Peyer's patch (tissue), 4 donors: ENCODE measurements around the gene KIF1A. TPM values are rescaled to one million over a fixed set of nuclear protein-coding genes. Genes with fewer than 3 reads are reported as not detected.

Experiments
- DNase-seq, 3 donors: peaks; one replicate each; pipeline ENCODE4 v3.0.0-alpha.2; 2017 to 2019
- H3K27ac ChIP-seq, 4 donors: fragments of 200-600 bp; sonication (generic); one replicate each; pipeline ENCODE4 v1.5.1; 2016 to 2019
- H3K27me3 ChIP-seq, 2 donors: fragments of 200-600 bp; sonication (generic); one replicate each; pipeline ENCODE4 v1.5.1; 2019
- H3K36me3 ChIP-seq, 3 donors: fragments of 200-600 bp; sonication (generic); one replicate each; pipeline ENCODE4 v1.5.1; 2016 to 2019
- H3K4me1 ChIP-seq, 4 donors: fragments of 200-600 bp; sonication (generic); one replicate each; pipeline ENCODE4 v1.5.1; 2016 to 2019
- H3K4me3 ChIP-seq, 4 donors: fragments of 200-600 bp; sonication (generic); 1 replicate in 3 of 4; 2 replicates in 1 of 4; pipeline ENCODE4 v1.5.1; 2016 to 2019; ENCODE audit warnings: mild to moderate bottlenecking in 1 of 4
- H3K9me3 ChIP-seq, 4 donors: fragments of 200-600 bp; sonication (generic); one replicate each; pipeline ENCODE4 v1.5.1; 2016 to 2019; ENCODE audit warnings: mild to moderate bottlenecking in 1 of 4
- POLR2A ChIP-seq, 2 donors: fragments of 450-650 bp; IDR thresholded peaks; one replicate each; pipeline ENCODE4 v1.5.1; 2017; ENCODE audit warnings: antibody characterized with exemption in 2 of 2, mild to moderate bottlenecking in 2 of 2, moderate library complexity in 2 of 2
- small RNA-seq, 2 donors: library from RNA; depleted of rRNA; stranded (forward); fragments of <200 nt; gene quantifications; one replicate each; pipeline ENCODE3, GENCODE V24; 2016
- total RNA-seq, 4 donors: library from RNA; depleted of rRNA; stranded (reverse); fragments of >200 nt; gene quantifications; one replicate each; pipeline ENCODE4 v1.1.0, GENCODE V29; 2016
- TF ChIP-seq, protein P1 (sequence below), 6 experiments: fragments of 450-650 bp in 4 of 6; fragments of 200-600 bp in 2 of 6; sonication (generic) in 1 of 6; IDR thresholded peaks; one replicate each; pipeline ENCODE4 v1.5.1; 2017 to 2019; ENCODE audit warnings: antibody characterized with exemption in 6 of 6, mild to moderate bottlenecking in 3 of 6, moderate library complexity in 1 of 6

Gene KIF1A
- total RNA-seq, 4 donors from 2014 or later, result 0.83 to 6.0 (median 2.0) TPM

DNA sequence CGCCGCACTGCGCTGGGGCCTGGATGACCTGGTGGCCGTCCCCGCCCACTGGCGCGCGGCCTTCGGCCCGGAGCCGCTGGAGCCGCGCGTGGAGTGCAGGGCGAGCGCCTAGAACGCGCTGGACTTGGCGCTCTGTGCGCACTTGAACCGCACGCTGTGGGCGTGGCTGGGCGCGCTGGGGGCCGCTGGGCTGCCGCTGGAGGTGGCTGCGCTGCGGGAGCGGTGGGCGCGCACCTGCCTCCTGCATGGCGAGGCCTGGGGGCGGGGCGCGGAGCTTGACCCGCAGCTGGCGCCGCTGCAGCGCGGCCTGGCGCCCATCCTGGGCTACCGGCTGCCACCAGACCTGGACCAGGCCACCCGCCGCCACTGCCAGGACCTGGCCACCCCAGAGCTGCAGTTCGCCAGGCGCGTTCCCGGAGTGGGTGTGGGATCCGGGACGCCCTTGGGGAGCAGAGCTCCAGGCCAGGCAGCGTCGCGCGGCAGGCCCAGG, 147.3 kb downstream of the KIF1A start:
- Histone ChIP-seq H3K27ac (no peak overlapping the region), H3K4me1 (no peaks in the 10 kb centered on the region), H3K27me3 (no peaks in the 10 kb centered on the region), H3K9me3 (no peaks in the 10 kb centered on the region), H3K4me3 (no peak overlapping the region), H3K36me3 (no peaks in the 10 kb centered on the region)
- no peak for DNase-seq
- TF ChIP-seq, protein P1, sequence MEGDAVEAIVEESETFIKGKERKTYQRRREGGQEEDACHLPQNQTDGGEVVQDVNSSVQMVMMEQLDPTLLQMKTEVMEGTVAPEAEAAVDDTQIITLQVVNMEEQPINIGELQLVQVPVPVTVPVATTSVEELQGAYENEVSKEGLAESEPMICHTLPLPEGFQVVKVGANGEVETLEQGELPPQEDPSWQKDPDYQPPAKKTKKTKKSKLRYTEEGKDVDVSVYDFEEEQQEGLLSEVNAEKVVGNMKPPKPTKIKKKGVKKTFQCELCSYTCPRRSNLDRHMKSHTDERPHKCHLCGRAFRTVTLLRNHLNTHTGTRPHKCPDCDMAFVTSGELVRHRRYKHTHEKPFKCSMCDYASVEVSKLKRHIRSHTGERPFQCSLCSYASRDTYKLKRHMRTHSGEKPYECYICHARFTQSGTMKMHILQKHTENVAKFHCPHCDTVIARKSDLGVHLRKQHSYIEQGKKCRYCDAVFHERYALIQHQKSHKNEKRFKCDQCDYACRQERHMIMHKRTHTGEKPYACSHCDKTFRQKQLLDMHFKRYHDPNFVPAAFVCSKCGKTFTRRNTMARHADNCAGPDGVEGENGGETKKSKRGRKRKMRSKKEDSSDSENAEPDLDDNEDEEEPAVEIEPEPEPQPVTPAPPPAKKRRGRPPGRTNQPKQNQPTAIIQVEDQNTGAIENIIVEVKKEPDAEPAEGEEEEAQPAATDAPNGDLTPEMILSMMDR (IDR thresholded peaks at IDR 0.05), result no peak
- no peak for TF ChIP-seq POLR2A (IDR thresholded peaks at IDR 0.05)

DNA sequence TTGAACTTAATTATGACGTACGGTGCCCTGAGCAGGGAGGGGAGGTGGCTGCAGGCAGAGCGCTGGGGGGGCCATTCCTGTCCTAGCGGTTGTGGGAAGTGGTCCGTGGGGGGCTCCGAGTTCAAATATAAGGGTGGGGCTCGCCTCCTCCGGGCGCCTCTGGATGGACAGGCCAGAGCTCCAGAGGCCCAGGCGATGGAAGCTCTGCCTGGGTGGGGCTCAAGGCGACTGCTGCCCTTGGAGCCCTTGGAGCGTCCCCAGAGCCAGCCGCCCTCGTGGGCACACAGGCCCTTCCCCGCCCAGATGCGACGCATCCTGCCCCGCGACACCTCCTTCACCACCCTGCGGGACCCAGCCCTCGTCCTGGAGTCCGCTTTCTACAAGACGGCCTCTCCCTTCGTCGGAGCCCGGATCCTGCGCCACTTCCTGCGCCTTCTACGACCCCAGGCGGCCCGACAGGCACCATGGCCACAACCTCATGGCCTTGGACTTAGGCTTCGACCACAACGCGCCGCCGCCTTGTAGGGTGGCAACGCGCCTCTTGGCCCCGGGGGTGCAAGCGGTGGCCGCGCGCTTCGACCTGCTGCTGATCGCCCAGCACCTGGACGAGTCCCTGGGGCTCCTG, 147.8 kb downstream of the KIF1A start:
- TF ChIP-seq, protein P1 (IDR thresholded peaks at IDR 0.05), result no peak
- no peak for TF ChIP-seq POLR2A (IDR thresholded peaks at IDR 0.05)
- no peak for DNase-seq
- H3K36me3 ChIP-seq, result no peaks in the 10 kb centered on the region
- H3K4me3 ChIP-seq, result no peak overlapping the region
- H3K9me3 ChIP-seq, result no peaks in the 10 kb centered on the region
- H3K27me3 ChIP-seq, result no peaks in the 10 kb centered on the region
- no peak overlapping the region for H3K27ac ChIP-seq
- no peaks in the 10 kb centered on the region for H3K4me1 ChIP-seq

DNA sequence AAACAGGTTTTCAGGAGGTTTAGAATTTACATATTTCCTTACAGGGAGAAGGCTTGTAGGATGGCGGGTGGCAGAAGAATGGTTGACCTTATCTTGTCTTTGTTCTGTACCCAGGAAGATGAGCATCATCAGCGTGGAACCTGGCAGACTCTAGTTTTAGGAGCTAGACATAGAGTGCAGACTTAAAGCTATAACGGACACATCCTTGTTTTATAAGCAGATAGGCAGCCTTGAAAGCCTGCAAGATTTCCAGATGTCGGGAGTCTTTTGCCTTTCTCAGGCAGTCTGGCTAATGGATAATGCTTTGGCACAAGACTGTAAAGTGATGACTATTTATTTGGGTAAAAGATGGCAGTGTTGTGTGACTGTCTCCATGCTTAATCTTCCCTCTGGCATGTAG, 149.1 kb downstream of the KIF1A start:
- H3K27ac ChIP-seq, result no peak overlapping the region
- no peak for DNase-seq
- no peaks in the 10 kb centered on the region for H3K27me3 ChIP-seq
- TF ChIP-seq, protein P1 (IDR thresholded peaks at IDR 0.05), result no peak
- TF ChIP-seq POLR2A (IDR thresholded peaks at IDR 0.05), result no peak
- no peaks in the 10 kb centered on the region for H3K36me3 ChIP-seq
- H3K4me3 ChIP-seq, result no peak overlapping the region
- no peaks in the 10 kb centered on the region for H3K4me1 ChIP-seq
- no peaks in the 10 kb centered on the region for H3K9me3 ChIP-seq

DNA sequence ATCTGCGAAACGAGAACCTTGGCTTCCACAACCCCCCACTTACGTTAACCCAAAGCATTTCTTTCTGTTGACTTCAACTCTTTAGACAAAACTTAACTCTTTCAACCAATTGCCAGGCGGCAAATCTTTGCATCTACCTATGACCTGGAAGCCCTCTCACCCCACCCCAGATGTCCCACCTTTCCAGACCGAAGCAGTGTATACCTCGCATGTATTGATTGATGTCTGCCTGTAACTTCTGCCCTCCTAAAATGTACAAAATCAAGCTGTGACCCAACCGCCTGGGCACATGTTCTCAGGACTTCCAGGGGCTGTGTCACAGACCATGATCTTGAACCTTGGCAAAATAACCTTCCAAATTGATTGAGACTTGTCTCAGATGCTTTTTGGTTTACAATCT, 149.6 kb downstream of the KIF1A start:
- H3K36me3 ChIP-seq, result no peaks in the 10 kb centered on the region
- no peaks in the 10 kb centered on the region for H3K4me1 ChIP-seq
- no peak overlapping the region for H3K4me3 ChIP-seq
- no peak for DNase-seq
- H3K9me3 ChIP-seq, result no peaks in the 10 kb centered on the region
- no peaks in the 10 kb centered on the region for H3K27me3 ChIP-seq
- TF ChIP-seq POLR2A (IDR thresholded peaks at IDR 0.05), result no peak
- TF ChIP-seq, protein P1 (IDR thresholded peaks at IDR 0.05), result no peak
- no peak overlapping the region for H3K27ac ChIP-seq

DNA sequence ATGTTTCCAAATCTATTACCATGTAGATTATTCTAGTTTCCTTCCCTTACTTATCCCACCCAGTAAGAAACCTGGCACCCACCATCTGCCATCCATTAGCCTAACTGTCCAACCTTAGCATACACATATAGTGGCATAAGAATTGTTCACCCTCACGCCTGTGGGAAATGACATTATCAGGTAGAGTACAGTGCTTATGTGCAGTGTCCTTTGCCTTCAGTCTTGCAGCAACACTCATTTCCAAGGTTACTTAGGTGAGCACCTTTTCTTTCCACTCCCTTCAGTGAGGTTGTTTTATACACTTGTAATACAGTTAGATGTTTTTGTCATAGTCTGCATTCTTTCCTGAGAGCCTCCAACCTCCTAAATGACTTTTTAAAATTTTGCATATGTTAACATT, 155.4 kb downstream of the KIF1A start:
- TF ChIP-seq POLR2A (IDR thresholded peaks at IDR 0.05), result no peak
- TF ChIP-seq, protein P1 (IDR thresholded peaks at IDR 0.05), result no peak
- DNase-seq, result no peak
- H3K27ac ChIP-seq, result no peak overlapping the region
- no peaks in the 10 kb centered on the region for H3K27me3 ChIP-seq
- H3K9me3 ChIP-seq, result no peaks in the 10 kb centered on the region
- H3K4me1 ChIP-seq, result no peaks in the 10 kb centered on the region
- no peak overlapping the region for H3K4me3 ChIP-seq
- no peaks in the 10 kb centered on the region for H3K36me3 ChIP-seq

Small RNA genes lying within 50 kb of the gene (small RNA-seq; reads per million reads assigned to genes)
- gene AC011298.3, result 0 reads per million in 2 donors

Other genes with a start within 250 kb of the KIF1A start
- gene CAPN10, start 233.5 kb downstream of the KIF1A start, total RNA-seq, result 10 to 100 TPM; 48.3 to 96.4 (median 78.9) TPM
- gene GPR35, start 194.7 kb downstream of the KIF1A start, total RNA-seq, result 100 to 1,000 TPM in 3 of 4 donors, 10 to 100 TPM in 1; 61.1 to 341 (median 261) TPM
- gene AQP12B, start 137.3 kb downstream of the KIF1A start, total RNA-seq, result 1 to 10 TPM in 3 of 4 donors, not detected in 1; 1.9 to 9.6 (median 2.5) TPM
- 1 to 10 TPM in 1 of 4 donors, not detected in 3; 9.2 TPM for gene AQP12A, start 128.4 kb downstream of the KIF1A start, total RNA-seq
- 1 to 10 TPM in 1 of 4 donors, not detected in 3; 1.5 TPM for gene AGXT, start 48.6 kb upstream of the KIF1A start, total RNA-seq
- gene MAB21L4, start 75.9 kb upstream of the KIF1A start, total RNA-seq, result 1 to 10 TPM in 3 of 4 donors, not detected in 1; 2.1 to 6.1 (median 3.7) TPM
- under 1 TPM in 2 of 4 donors, not detected in 2; 0.27 to 0.83 TPM for gene CROCC2, start 86.1 kb upstream of the KIF1A start, total RNA-seq
- 10 to 100 TPM in 3 of 4 donors, 1 to 10 TPM in 1; 6.8 to 83.3 (median 25.2) TPM for gene SNED1, start 178.4 kb upstream of the KIF1A start, total RNA-seq